HepG2 (cell line): ENCODE data around the gene ESYT1. TPM values are rescaled to one million over a fixed set of nuclear protein-coding genes. Genes with fewer than 3 reads are reported as not detected.

Experiments
- AKNA ChIP-seq: sonication (generic); formaldehyde crosslinking; IDR thresholded peaks from 2 replicates; pipeline ENCODE4 v1.4.0; 2020; ENCODE audit warnings: missing genetic modification reagents, borderline replicate concordance
- KDM4B ChIP-seq: sonication (generic); formaldehyde crosslinking; IDR thresholded peaks from 2 replicates; pipeline ENCODE4 v1.4.0; 2020; ENCODE audit warnings: missing genetic modification reagents
- POLR2G ChIP-seq: fragments of 200-400 bp; formaldehyde crosslinking; IDR thresholded peaks from 2 replicates; pipeline ENCODE4 v1.6.1; 2018; ENCODE audit warnings: mild to moderate bottlenecking, low read depth, low read length, moderate library complexity
- PRDM15 ChIP-seq: sonication (generic); formaldehyde crosslinking; IDR thresholded peaks from 2 replicates; pipeline ENCODE4 v1.4.0; 2020; ENCODE audit warnings: missing genetic modification reagents
- REPIN1 ChIP-seq: sonication (generic); formaldehyde crosslinking; IDR thresholded peaks from 2 replicates; pipeline ENCODE4 v1.8.0; 2022; ENCODE audit warnings: missing genetic modification reagents, low read depth, mild to moderate bottlenecking, borderline replicate concordance
- SETDB1 ChIP-seq: sonication (generic); formaldehyde crosslinking; IDR thresholded peaks from 2 replicates; pipeline ENCODE4 v1.5.1; 2020; ENCODE audit warnings: missing genetic modification reagents, mild to moderate bottlenecking, borderline replicate concordance
- SNAI1 ChIP-seq: sonication (generic); formaldehyde crosslinking; IDR thresholded peaks from 2 replicates; pipeline ENCODE4 v1.5.0; 2020; ENCODE audit warnings: mild to moderate bottlenecking, missing genetic modification reagents, borderline replicate concordance
- ZBTB14 ChIP-seq: sonication (generic); formaldehyde crosslinking; IDR thresholded peaks from 2 replicates; pipeline ENCODE4 v1.4.0; 2020; ENCODE audit warnings: missing genetic modification reagents
- ZFX ChIP-seq: sonication (generic); formaldehyde crosslinking; IDR thresholded peaks from 2 replicates; pipeline ENCODE4 v1.4.0; 2020; ENCODE audit warnings: mild to moderate bottlenecking, low read depth, missing genetic modification reagents, moderate library complexity
- ZNF430 ChIP-seq: sonication (generic); formaldehyde crosslinking; IDR thresholded peaks from 2 replicates; pipeline ENCODE4 v1.9.0; 2021; ENCODE audit warnings: mild to moderate bottlenecking, missing genetic modification reagents
- ZNF432 ChIP-seq: sonication (generic); formaldehyde crosslinking; IDR thresholded peaks from 2 replicates; pipeline ENCODE4 v1.5.0; 2020; ENCODE audit warnings: missing genetic modification reagents, mild to moderate bottlenecking, borderline replicate concordance
- ZNF800 ChIP-seq: sonication (generic); formaldehyde crosslinking; IDR thresholded peaks from 2 replicates; pipeline ENCODE4 v1.4.0; 2020; ENCODE audit warnings: missing genetic modification reagents
- ZSCAN29 ChIP-seq: sonication (generic); formaldehyde crosslinking; conservative IDR thresholded peaks from 2 replicates; pipeline ENCODE4 v1.4.0; 2020; ENCODE audit warnings: mild to moderate bottlenecking, missing genetic modification reagents
- ZSCAN5A ChIP-seq: sonication (generic); formaldehyde crosslinking; IDR thresholded peaks from 2 replicates; pipeline ENCODE4 v1.8.0; 2022; ENCODE audit warnings: mild to moderate bottlenecking, missing genetic modification reagents, borderline replicate concordance
- polyA plus RNA-seq, 8 experiments: library from polyadenylated mRNA; depleted of rRNA in 3 of 8; stranded (reverse) in 7 of 8; unstranded in 1 of 8; fragments of >200 nt; fragmentation: Illumina TruSeq in 4 of 8; extraction: Trizol in 4 of 8; gene quantifications; 2 replicates each; pipeline versions ENCODE4 v1.2.1 to v1.2.3, GENCODE V29; 2011 to 2016; ENCODE audit warnings: low read depth in 4 of 8, missing spikeins in 1 of 8, mixed read lengths in 1 of 8; ENCODE audit not compliant: insufficient read depth in 1 of 8
- total RNA-seq, 5 experiments: library from RNA; depleted of rRNA; stranded (reverse); fragments of >200 nt; fragmentation: Illumina TruSeq; extraction: Trizol; gene quantifications; 2 replicates each; pipeline ENCODE4 v1.2.3, GENCODE V29; 2016; ENCODE audit warnings: low read depth in 1 of 5

Gene ESYT1
- total and polyA plus RNA-seq, 2 of the 13 experiments (the other 11 are each of a cell fraction or from before 2014, with no cell fraction given): 66.9 to 71.0 TPM

GRCh38 chr12:56104109-56104814 lies 23.8 kb upstream of the ESYT1 start, which contains the start of gene PA2G4 (continued):
- peak; percentile 53; the same call in 1 of the 2 replicates for TF ChIP-seq PRDM15 (CRISPR knock-in tag)
- peak; percentile 94 for TF ChIP-seq ZSCAN29
- TF ChIP-seq ZBTB14 (CRISPR knock-in tag): peak; percentile 81
- no peak for TF ChIP-seq ZSCAN5A
- no peak for TF ChIP-seq AKNA (CRISPR knock-in tag)
- no peak for TF ChIP-seq SNAI1 (CRISPR knock-in tag)
- peak; percentile 90 for TF ChIP-seq KDM4B (CRISPR knock-in tag)
- peak; percentile 99 for TF ChIP-seq ZFX (CRISPR knock-in tag)
- TF ChIP-seq SETDB1 (CRISPR knock-in tag): no peak
- peak; percentile 96 for TF ChIP-seq REPIN1 (CRISPR knock-in tag)
- TF ChIP-seq POLR2G: peak; percentile 98
- peak; percentile 69 for TF ChIP-seq ZNF430 (CRISPR knock-in tag)
- TF ChIP-seq ZNF800: no peak; the same call in 1 of the 2 replicates
- TF ChIP-seq ZNF432 (CRISPR knock-in tag): no peak
